Activated T-cell treated with anti-CD3 and anti-CD28 coated beads for 1 hour (primary cell): Measurements from ENCODE around the gene DMBX1.

Experiments
- DNase-seq: peaks from one replicate; pipeline ENCODE4 v3.0.0-alpha.2; 2020; ENCODE audit warnings: low read depth

DMBX1 gene

GRCh38 chr1:46483589-46483988 is 6.0 kb upstream of the DMBX1 start:
- no peak for DNase-seq

GRCh38 chr1:46484783-46485490 is 4.7 kb upstream of the DMBX1 start:
- no peak for DNase-seq

GRCh38 chr1:46485564-46486431 is 3.8 kb upstream of the DMBX1 start:
- DNase-seq, result no peak

- no peak for DNase-seq
Observed at GRCh38 chr1:46486432-46487015, 3.1 kb upstream of the DMBX1 start.

- no peak for DNase-seq
Observed at GRCh38 chr1:46487818-46488218, 1.8 kb upstream of the DMBX1 start.

- DNase-seq, result no peak
Observed at GRCh38 chr1:46488343-46489168, 1.1 kb upstream of the DMBX1 start.

GRCh38 chr1:46489169-46489637 is 433 bp upstream of the DMBX1 start:
- no peak for DNase-seq

GRCh38 chr1:46490406-46490655 is 695 bp downstream of the DMBX1 start:
- no peak for DNase-seq

- DNase-seq, result no peak
Observed at GRCh38 chr1:46490656-46491442, 1.2 kb downstream of the DMBX1 start.

- no peak for DNase-seq
Observed at GRCh38 chr1:46491443-46492268, 2.0 kb downstream of the DMBX1 start.

- DNase-seq, result no peak
Observed at GRCh38 chr1:46492269-46492853, 2.7 kb downstream of the DMBX1 start.

- DNase-seq, result no peak
Observed at GRCh38 chr1:46492871-46493270, 3.2 kb downstream of the DMBX1 start.

- DNase-seq, result no peak
Observed at GRCh38 chr1:46493316-46494032, 3.8 kb downstream of the DMBX1 start.

GRCh38 chr1:46494910-46495309 is 5.3 kb downstream of the DMBX1 start:
- no peak for DNase-seq

- no peak for DNase-seq
Observed at GRCh38 chr1:46495778-46496177, 6.1 kb downstream of the DMBX1 start.

GRCh38 chr1:46496505-46496904 is 6.9 kb downstream of the DMBX1 start:
- DNase-seq, result no peak

- no peak for DNase-seq
Observed at GRCh38 chr1:46497020-46497419, 7.4 kb downstream of the DMBX1 start.

- DNase-seq, result no peak
Observed at GRCh38 chr1:46497665-46498064, 8.0 kb downstream of the DMBX1 start.

GRCh38 chr1:46501528-46501927 is 11.9 kb downstream of the DMBX1 start:
- no peak for DNase-seq

- no peak for DNase-seq
Observed at GRCh38 chr1:46503421-46503820, 13.8 kb downstream of the DMBX1 start.
